Colonic mucosa (tissue), 4 donors: ENCODE data around the gene TRABD2A. TPM values are rescaled to one million over a fixed set of nuclear protein-coding genes. Genes with fewer than 3 reads are reported as not detected.

Experiments used
- DNase-seq: peaks from one replicate; pipeline ENCODE4 v3.0.0-alpha.2; 2020
- H3K27ac ChIP-seq: fragments of 200-600 bp; one replicate; pipeline ENCODE4 v1.8.0; 2021
- H3K27me3 ChIP-seq: fragments of 200-600 bp; one replicate; pipeline ENCODE4 v1.8.0; 2021
- H3K36me3 ChIP-seq: fragments of 200-600 bp; one replicate; pipeline ENCODE4 v1.8.0; 2021
- H3K4me1 ChIP-seq: fragments of 200-600 bp; one replicate; pipeline ENCODE4 v1.8.0; 2021; ENCODE audit warnings: mild to moderate bottlenecking
- H3K4me3 ChIP-seq: fragments of 200-600 bp; one replicate; pipeline ENCODE4 v1.8.0; 2021
- H3K9ac ChIP-seq, 2 donors: one replicate each; pipeline ENCODE4 v1.7.0; 2013; ENCODE audit warnings: control low read depth in 2 of 2, low read depth in 2 of 2, low read length in 2 of 2
- H3K9me3 ChIP-seq: fragments of 200-600 bp; one replicate; pipeline ENCODE4 v1.8.0; 2021
- intact Hi-C: fragments of 100-400 bp; cut with DNase I; formaldehyde crosslinking; loops from one replicate; pipeline ENCODE4 v1.14.1; 2022
- total RNA-seq, 2 donors: library from RNA; stranded (reverse); fragmentation: NEBNext Ultra II Directional in 1 of 2; extraction: Animal tissue kit (Norgen Biotek cat#: 25700) in 1 of 2; gene quantifications; one replicate each; pipeline ENCODE4 v1.2.1, GENCODE V29; 2021
- TF ChIP-seq, protein P1 (sequence below): fragments of 200-600 bp; IDR thresholded peaks from one replicate; pipeline ENCODE4 v1.8.0; 2022; ENCODE audit warnings: antibody characterized with exemption, mild to moderate bottlenecking
- donor health status: healthy.
- donor health status: DM: no; HTN: no; CAD: no.
- donor health status: DM: no; HTN: no; CAD: no.

The TRABD2A gene
- total RNA-seq, 2 donors from 2014 or later, result 88.1 to 158 TPM

GRCh38 chr2:84839851-84840250 lies 41.0 kb downstream of the TRABD2A start:
- intact Hi-C loops, result no loop called here
- no peak for DNase-seq
- no peak overlapping the region for H3K4me3 ChIP-seq

GRCh38 chr2:84838434-84839145 lies 42.3 kb downstream of the TRABD2A start:
- H3K27ac ChIP-seq, result no peak overlapping the region
- H3K9me3 ChIP-seq, result no peaks in the 10 kb centered on the region
- H3K4me3 ChIP-seq, result no peak overlapping the region
- no peaks in the 10 kb centered on the region for H3K36me3 ChIP-seq
- DNase-seq, result no peak
- no peak overlapping the region for H3K9ac ChIP-seq
- intact Hi-C loops, result no loop called here
- TF ChIP-seq, protein P1, sequence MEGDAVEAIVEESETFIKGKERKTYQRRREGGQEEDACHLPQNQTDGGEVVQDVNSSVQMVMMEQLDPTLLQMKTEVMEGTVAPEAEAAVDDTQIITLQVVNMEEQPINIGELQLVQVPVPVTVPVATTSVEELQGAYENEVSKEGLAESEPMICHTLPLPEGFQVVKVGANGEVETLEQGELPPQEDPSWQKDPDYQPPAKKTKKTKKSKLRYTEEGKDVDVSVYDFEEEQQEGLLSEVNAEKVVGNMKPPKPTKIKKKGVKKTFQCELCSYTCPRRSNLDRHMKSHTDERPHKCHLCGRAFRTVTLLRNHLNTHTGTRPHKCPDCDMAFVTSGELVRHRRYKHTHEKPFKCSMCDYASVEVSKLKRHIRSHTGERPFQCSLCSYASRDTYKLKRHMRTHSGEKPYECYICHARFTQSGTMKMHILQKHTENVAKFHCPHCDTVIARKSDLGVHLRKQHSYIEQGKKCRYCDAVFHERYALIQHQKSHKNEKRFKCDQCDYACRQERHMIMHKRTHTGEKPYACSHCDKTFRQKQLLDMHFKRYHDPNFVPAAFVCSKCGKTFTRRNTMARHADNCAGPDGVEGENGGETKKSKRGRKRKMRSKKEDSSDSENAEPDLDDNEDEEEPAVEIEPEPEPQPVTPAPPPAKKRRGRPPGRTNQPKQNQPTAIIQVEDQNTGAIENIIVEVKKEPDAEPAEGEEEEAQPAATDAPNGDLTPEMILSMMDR, result no peak
- H3K27me3 ChIP-seq, result no peaks in the 10 kb centered on the region
- H3K4me1 ChIP-seq, result no peaks in the 10 kb centered on the region

More at GRCh38 chr2:84839851-84840250, 41.0 kb downstream of the TRABD2A start:
- no peak overlapping the region for H3K27ac ChIP-seq
- no peaks in the 10 kb centered on the region for H3K4me1 ChIP-seq
- no peaks in the 10 kb centered on the region for H3K9me3 ChIP-seq
- TF ChIP-seq, protein P1, result no peak
- no peaks in the 10 kb centered on the region for H3K36me3 ChIP-seq
- no peak overlapping the region for H3K9ac ChIP-seq
- H3K27me3 ChIP-seq, result no peaks in the 10 kb centered on the region

DNA sequence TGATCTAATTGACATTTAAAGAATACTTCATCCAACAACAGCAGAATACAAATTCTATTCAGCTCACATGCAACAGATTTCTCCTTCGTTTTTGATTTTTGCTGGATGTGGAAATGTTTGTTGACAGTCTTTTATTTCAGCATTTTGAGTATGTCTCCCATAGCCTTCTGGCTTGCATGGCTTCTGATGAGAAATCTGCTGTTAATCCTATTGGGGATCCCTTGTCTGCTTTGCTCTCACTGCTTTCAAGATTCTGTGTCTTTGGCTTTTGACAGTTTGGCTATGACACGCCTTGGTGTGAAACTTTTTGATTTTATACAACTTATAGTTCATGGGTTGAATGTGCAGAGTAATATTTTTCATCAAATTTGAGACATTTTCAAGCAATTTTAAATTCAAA lies 44.7 kb downstream of the TRABD2A start:
- DNase-seq, result no peak
- TF ChIP-seq, protein P1, result no peak

GRCh38 chr2:84833481-84834150 lies 47.3 kb downstream of the TRABD2A start:
- H3K4me3 ChIP-seq, result no peak overlapping the region
- H3K4me1 ChIP-seq, result no peaks in the 10 kb centered on the region
- H3K9ac ChIP-seq, result no peak overlapping the region
- H3K27ac ChIP-seq, result peak overlapping the region; percentile 16
- DNase-seq, result no peak
- intact Hi-C loops, result no loop called here
- TF ChIP-seq, protein P1, result no peak
- H3K36me3 ChIP-seq, result no peaks in the 10 kb centered on the region
- H3K27me3 ChIP-seq, result no peaks in the 10 kb centered on the region
- no peaks in the 10 kb centered on the region for H3K9me3 ChIP-seq

More for the DNA sequence above, 44.7 kb downstream of the TRABD2A start:
- Histone ChIP-seq H3K27me3 (no peaks in the 10 kb centered on the region), H3K27ac (no peak overlapping the region), H3K36me3 (no peaks in the 10 kb centered on the region), H3K4me1 (no peaks in the 10 kb centered on the region), H3K4me3 (no peak overlapping the region), H3K9me3 (no peaks in the 10 kb centered on the region), H3K9ac (no peak overlapping the region)
- intact Hi-C loops, result no loop called here

DNA sequence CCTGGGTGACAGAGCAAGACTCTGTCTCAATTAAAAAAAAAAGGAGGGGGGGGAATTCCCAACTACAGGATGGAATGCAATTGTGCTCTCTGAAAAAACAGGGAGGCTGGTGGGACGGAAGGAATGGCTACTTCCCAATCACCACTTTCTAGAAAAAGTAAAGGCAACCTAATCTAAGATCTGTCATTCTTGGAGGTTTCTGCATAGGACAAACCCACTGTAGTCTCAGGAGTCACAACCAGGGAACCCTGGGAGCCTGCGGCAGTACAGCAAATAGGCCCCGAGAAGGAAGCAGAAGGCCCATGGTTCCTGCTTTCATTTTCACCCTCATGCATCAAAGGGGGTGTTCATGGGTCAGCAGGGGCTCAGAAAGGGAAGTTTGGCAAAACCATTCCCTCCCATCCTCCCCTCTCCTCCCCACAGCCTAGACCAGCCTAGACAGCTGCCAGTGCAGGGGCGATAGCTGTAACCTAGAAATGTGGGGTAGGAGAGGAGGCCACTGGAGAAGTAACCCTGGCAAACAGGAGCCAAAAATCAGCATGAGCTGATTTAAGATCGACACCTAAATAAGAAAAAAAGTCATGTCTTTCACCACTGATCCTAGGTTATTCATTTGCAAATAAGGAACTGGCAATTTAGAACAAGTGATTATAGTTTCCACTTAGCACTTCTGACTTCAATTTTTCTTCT lies 48.0 kb downstream of the TRABD2A start:
- Histone ChIP-seq H3K36me3 (no peaks in the 10 kb centered on the region), H3K27ac (peak overlapping the region; percentile 16), H3K9ac (no peak overlapping the region), H3K4me1 (no peaks in the 10 kb centered on the region), H3K27me3 (no peaks in the 10 kb centered on the region), H3K4me3 (no peak overlapping the region), H3K9me3 (no peaks in the 10 kb centered on the region)
- peak; percentile 23 for DNase-seq
- intact Hi-C loops, result no loop called here
- TF ChIP-seq, protein P1, result no peak
